HTR-8/SVneo (cell line): ENCODE data around the gene IPO4.
A peak's percentile ranks its signal among the peaks of the same experiment; 100 is the strongest.

Experiments used
- DNase-seq: peaks from one replicate; pipeline ENCODE4 v3.0.0; 2011; ENCODE audit warnings: low spot score, mixed read lengths; ENCODE audit not compliant: insufficient read length
- FAIRE-seq: peaks from 2 replicates; lab custom pipeline; 2011; peaks lifted over from hg19 to GRCh38; lab: Jason Lieb, UNC

Gene IPO4

GRCh38 chr14:24178399-24179178, 10.0 kb downstream of the IPO4 start:
- FAIRE-seq: no peak
- DNase-seq: no peak

GRCh38 chr14:24177891-24178290, 10.7 kb downstream of the IPO4 start:
- FAIRE-seq (no peak), DNase-seq (no peak)

GRCh38 chr14:24177041-24177825, 11.4 kb downstream of the IPO4 start:
- FAIRE-seq: no peak

GRCh38 chr14:24176599-24176998, 12.0 kb downstream of the IPO4 start:
- DNase-seq (no peak), FAIRE-seq (no peak)

More at GRCh38 chr14:24177041-24177825, 11.4 kb downstream of the IPO4 start:
- no peak for DNase-seq

- FAIRE-seq (no peak), DNase-seq (no peak)
Observed at GRCh38 chr14:24172871-24173281, 15.7 kb downstream of the IPO4 start.

GRCh38 chr14:24172261-24172860, 16.3 kb downstream of the IPO4 start:
- DNase-seq (no peak), FAIRE-seq (no peak)

GRCh38 chr14:24171422-24172260, 17.0 kb downstream of the IPO4 start, which contains the start of gene REC8:
Gene REC8, plus strand, starts transcription at chr14:24172080. Its CDS starts 473 bp downstream, at chr14:24172553.
- DNase-seq (no peak), FAIRE-seq (no peak)

GRCh38 chr14:24167469-24168114, 21.0 kb downstream of the IPO4 start:
- DNase-seq (no peak), FAIRE-seq (no peak)

GRCh38 chr14:24165785-24166184, 22.8 kb downstream of the IPO4 start:
- DNase-seq (no peak), FAIRE-seq (no peak)

GRCh38 chr14:24164518-24164991, 24.1 kb downstream of the IPO4 start:
- FAIRE-seq: no peak

GRCh38 chr14:24162093-24162492, 26.5 kb downstream of the IPO4 start:
- FAIRE-seq (no peak), DNase-seq (no peak)

More at GRCh38 chr14:24164518-24164991, 24.1 kb downstream of the IPO4 start:
- DNase-seq: no peak

GRCh38 chr14:24160850-24161804, 27.5 kb downstream of the IPO4 start, which contains the start of gene IRF9:
Gene IRF9, plus strand, starts transcription at chr14:24161265. Its CDS starts 880 bp downstream, at chr14:24162145.
- DNase-seq: peak; percentile 89
- FAIRE-seq: peak; percentile 31

GRCh38 chr14:24160499-24160849, 28.1 kb downstream of the IPO4 start:
- no peak for FAIRE-seq
- no peak for DNase-seq

GRCh38 chr14:24159777-24160498, 28.7 kb downstream of the IPO4 start:
- DNase-seq: no peak
- no peak for FAIRE-seq

- FAIRE-seq (no peak), DNase-seq (no peak)
Observed at GRCh38 chr14:24157331-24157730, 31.3 kb downstream of the IPO4 start.

- DNase-seq: no peak
- no peak for FAIRE-seq
Observed at GRCh38 chr14:24156840-24157239, 31.8 kb downstream of the IPO4 start.

- FAIRE-seq: no peak
Observed at GRCh38 chr14:24155100-24155499, 33.5 kb downstream of the IPO4 start.

More at GRCh38 chr14:24155100-24155499, 33.5 kb downstream of the IPO4 start:
- DNase-seq: no peak
